PC-9 (cell line): ENCODE data around the gene PPP1R16B. TPM values are rescaled to one million over a fixed set of nuclear protein-coding genes. Genes with fewer than 3 reads are reported as not detected.

Source experiments
- BruUV-seq: library from RNA; stranded (reverse); fragments of 400-500 nt; replicated peaks from 2 replicates; lab custom pipeline; 2021; lab: Mats Ljungman, UMichigan
- CTCF ChIA-PET: fragments of 300-600 bp; sonication (Branson Sonifier 250); formaldehyde crosslinking; loops from one replicate; lab custom pipeline; 2022; ENCODE audit warnings: antibody characterized with exemption; lab: Charles Lee
- POLR2A ChIA-PET: fragments of 300-600 bp; sonication (Branson Sonifier 250); formaldehyde crosslinking; loops from one replicate; lab custom pipeline; 2022; ENCODE audit warnings: antibody characterized with exemption; ENCODE audit not compliant: unreplicated experiment; lab: Charles Lee
- DNase-seq, 2 experiments: peaks; one replicate each; pipeline versions ENCODE4 v3.0.0 to v3.0.0-alpha.2; 2015 to 2022; ENCODE audit warnings: mixed read lengths in 1 of 2
- H2AFZ ChIP-seq: fragments of 200-600 bp; sonication (generic); 2 replicates; pipeline ENCODE4 v1.8.1; 2017; ENCODE audit warnings: antibody characterized with exemption
- H3F3A ChIP-seq: fragments of 200-600 bp; sonication (generic); 2 replicates; pipeline ENCODE4 v1.8.1; 2017; ENCODE audit warnings: antibody characterized with exemption, mild to moderate bottlenecking, low read depth; ENCODE audit not compliant: insufficient read depth
- H3K27ac ChIP-seq: fragments of 200-600 bp; sonication (generic); 2 replicates; pipeline ENCODE4 v1.6.1; 2016; ENCODE audit warnings: mixed run types
- H3K27me3 ChIP-seq: fragments of 200-600 bp; sonication (generic); 2 replicates; pipeline ENCODE4 v1.6.1; 2016; ENCODE audit warnings: low read depth, mixed run types; ENCODE audit not compliant: insufficient read depth
- H3K36me3 ChIP-seq: fragments of 200-600 bp; sonication (generic); 2 replicates; pipeline ENCODE4 v1.6.1; 2016; ENCODE audit warnings: low read depth, mixed run types
- H3K4me1 ChIP-seq: fragments of 200-600 bp; sonication (generic); replicated peaks from 2 replicates; pipeline ENCODE4 v1.6.1; 2016; ENCODE audit warnings: mixed run types; ENCODE audit not compliant: insufficient read depth
- H3K4me2 ChIP-seq: fragments of 200-600 bp; sonication (generic); 2 replicates; pipeline ENCODE4 v1.6.1; 2017; ENCODE audit warnings: mixed run types
- H3K4me3 ChIP-seq: fragments of 200-600 bp; sonication (generic); 2 replicates; pipeline ENCODE4 v1.6.1; 2016; ENCODE audit warnings: mixed run types
- H3K79me2 ChIP-seq: fragments of 200-600 bp; sonication (generic); 2 replicates; pipeline ENCODE4 v1.6.1; 2017; ENCODE audit warnings: low read depth, mixed run types
- H3K9me2 ChIP-seq: fragments of 200-600 bp; sonication (generic); 2 replicates; pipeline ENCODE4 v1.8.1; 2017; ENCODE audit warnings: mild to moderate bottlenecking; ENCODE audit not compliant: insufficient read depth
- H3K9me3 ChIP-seq: fragments of 200-600 bp; sonication (generic); 2 replicates; pipeline ENCODE4 v1.8.1; 2016; ENCODE audit warnings: low read depth; ENCODE audit not compliant: insufficient read depth
- H4K20me1 ChIP-seq: fragments of 200-600 bp; sonication (generic); 2 replicates; pipeline ENCODE4 v1.8.1; 2017; ENCODE audit not compliant: insufficient read depth
- EZH2 ChIP-seq: fragments of 200-600 bp; sonication (generic); IDR thresholded peaks from 2 replicates; pipeline ENCODE4 v1.8.0; 2017; ENCODE audit warnings: antibody characterized with exemption, low read depth
- intact Hi-C: fragments of 100-400 bp; cut with micrococcal nuclease; formaldehyde crosslinking; loops from one replicate; pipeline ENCODE4 v1.10.0; 2022; ENCODE audit not compliant: unreplicated experiment
- total RNA-seq: library from RNA; stranded (reverse); gene quantifications from 2 replicates; pipeline ENCODE4 v1.2.3, GENCODE V29; 2021
- TF ChIP-seq, protein P1 (sequence below): fragments of 200-600 bp; sonication (generic); conservative IDR thresholded peaks from 2 replicates; pipeline ENCODE4 v1.6.1; 2017; ENCODE audit warnings: mixed run types, antibody characterized with exemption, mild to moderate bottlenecking, moderate library complexity

The PPP1R16B gene
- total RNA-seq, 1 experiment from 2014 or later = not detected

DNA sequence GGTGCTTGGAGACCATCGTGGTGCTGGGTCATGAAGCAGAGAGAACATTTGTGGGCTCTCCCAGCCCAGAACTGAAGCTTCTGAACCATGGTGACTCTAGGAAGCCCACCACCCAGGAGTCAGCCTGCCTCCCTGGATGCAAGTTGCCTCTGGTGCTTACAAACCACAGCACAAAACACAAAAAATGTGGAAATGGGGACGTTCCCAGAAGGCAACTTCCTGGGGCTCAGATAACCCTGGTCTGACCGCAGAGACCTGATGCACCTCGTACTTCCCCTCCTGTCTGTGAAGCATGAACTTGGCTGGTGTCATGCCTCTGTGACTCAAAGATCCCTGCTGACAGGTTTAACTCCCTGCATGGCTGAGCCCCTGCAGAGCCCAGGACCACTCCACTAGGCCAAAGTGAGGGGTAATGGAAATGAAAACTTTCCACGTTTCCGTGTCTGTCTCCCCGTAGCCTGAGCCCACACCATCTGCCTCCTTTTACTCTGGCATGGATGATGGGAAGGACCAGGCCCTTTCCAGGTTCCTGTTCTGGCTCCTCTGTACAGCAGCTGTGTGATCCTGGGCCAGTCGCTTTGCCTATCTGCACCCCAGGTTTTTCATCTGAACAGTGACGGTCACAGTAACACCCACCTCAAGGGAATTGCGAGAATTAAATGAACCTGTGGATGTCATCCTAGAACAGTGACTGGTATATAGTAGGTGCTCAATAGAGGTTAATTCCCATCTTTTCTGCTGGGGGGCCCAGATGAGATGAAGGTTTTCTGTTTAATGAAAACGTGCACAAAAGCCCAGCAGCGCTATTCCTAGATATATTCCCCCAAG lies 57.7 kb downstream of the PPP1R16B start:
- intact Hi-C loops = no loop called here
- Histone ChIP-seq H2AFZ (no peak overlapping the region), H3K9me3 (no peaks in the 10 kb centered on the region), H3K4me2 (no peak overlapping the region), H3K27ac (no peak overlapping the region), H3K9me2 (no peaks in the 10 kb centered on the region), H4K20me1 (no peaks in the 10 kb centered on the region), H3K4me3 (no peak overlapping the region), H3K4me1 (no peaks in the 10 kb centered on the region), H3F3A (no peaks in the 10 kb centered on the region), H3K27me3 (peaks cover 1% of the 10 kb centered on the region; the same call in 1 of the 2 replicates), H3K79me2 (no peaks in the 10 kb centered on the region), H3K36me3 (no peaks in the 10 kb centered on the region)
- CTCF ChIA-PET = no interaction called here
- POLR2A ChIA-PET = no interaction called here
- no TSS peak for BruUV-seq
- DNase-seq = no peak
- TF ChIP-seq, protein P1, sequence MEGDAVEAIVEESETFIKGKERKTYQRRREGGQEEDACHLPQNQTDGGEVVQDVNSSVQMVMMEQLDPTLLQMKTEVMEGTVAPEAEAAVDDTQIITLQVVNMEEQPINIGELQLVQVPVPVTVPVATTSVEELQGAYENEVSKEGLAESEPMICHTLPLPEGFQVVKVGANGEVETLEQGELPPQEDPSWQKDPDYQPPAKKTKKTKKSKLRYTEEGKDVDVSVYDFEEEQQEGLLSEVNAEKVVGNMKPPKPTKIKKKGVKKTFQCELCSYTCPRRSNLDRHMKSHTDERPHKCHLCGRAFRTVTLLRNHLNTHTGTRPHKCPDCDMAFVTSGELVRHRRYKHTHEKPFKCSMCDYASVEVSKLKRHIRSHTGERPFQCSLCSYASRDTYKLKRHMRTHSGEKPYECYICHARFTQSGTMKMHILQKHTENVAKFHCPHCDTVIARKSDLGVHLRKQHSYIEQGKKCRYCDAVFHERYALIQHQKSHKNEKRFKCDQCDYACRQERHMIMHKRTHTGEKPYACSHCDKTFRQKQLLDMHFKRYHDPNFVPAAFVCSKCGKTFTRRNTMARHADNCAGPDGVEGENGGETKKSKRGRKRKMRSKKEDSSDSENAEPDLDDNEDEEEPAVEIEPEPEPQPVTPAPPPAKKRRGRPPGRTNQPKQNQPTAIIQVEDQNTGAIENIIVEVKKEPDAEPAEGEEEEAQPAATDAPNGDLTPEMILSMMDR = no peak
- no peak for TF ChIP-seq EZH2

DNA sequence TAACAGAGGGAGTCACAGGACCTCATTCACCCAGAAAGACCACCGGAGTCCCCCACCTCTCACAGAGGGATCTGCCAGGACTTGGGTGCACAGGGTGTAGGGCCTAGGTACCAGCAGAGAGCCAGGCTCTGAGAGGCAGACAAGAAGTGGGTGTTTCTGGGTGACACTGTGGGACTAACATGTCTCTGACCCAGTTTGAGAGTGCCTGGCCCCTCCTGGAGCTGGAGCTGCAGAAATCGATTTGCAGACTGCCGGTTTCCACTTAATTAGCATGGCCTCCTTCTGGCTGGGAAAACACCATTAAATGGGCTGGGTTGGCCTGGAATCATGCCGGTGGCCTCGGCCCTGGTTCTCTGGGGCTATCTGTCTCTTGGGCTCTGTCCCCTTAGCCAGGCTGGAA lies 59.2 kb downstream of the PPP1R16B start:
- no peaks in the 10 kb centered on the region for H3K9me2 ChIP-seq
- H3K36me3 ChIP-seq = no peaks in the 10 kb centered on the region
- no peak for DNase-seq
- ChIA-PET CTCF (no interaction called here), POLR2A (interaction anchor here (0.7 kb wide), 1 partner anchor 10 kb away, joined by 5 read pairs; no protein-coding TSS in a partner anchor)
- BruUV-seq = no TSS peak
- no peak overlapping the region for H3K4me3 ChIP-seq
- H3K4me2 ChIP-seq = no peak overlapping the region
- H3K9me3 ChIP-seq = no peaks in the 10 kb centered on the region
- H2AFZ ChIP-seq = no peak overlapping the region
- TF ChIP-seq, protein P1 = no peak
- no peak for TF ChIP-seq EZH2
- H3K27ac ChIP-seq = no peak overlapping the region
- H3K4me1 ChIP-seq = peaks cover 5% of the 10 kb centered on the region; the same call in 1 of the 2 replicates
- H3K79me2 ChIP-seq = no peaks in the 10 kb centered on the region
- intact Hi-C loops = no loop called here
- H3F3A ChIP-seq = peaks cover 4% of the 10 kb centered on the region; the same call in 1 of the 2 replicates
- H3K27me3 ChIP-seq = no peaks in the 10 kb centered on the region
- H4K20me1 ChIP-seq = no peaks in the 10 kb centered on the region

GRCh38 chr20:38866265-38867061 lies 61.0 kb downstream of the PPP1R16B start:
- TF ChIP-seq, protein P1 = no peak
- TF ChIP-seq EZH2 = no peak
- Histone ChIP-seq H3K4me3 (no peak overlapping the region), H3K9me3 (no peaks in the 10 kb centered on the region), H3K36me3 (no peaks in the 10 kb centered on the region), H3K4me2 (no peak overlapping the region), H3K79me2 (no peaks in the 10 kb centered on the region), H3K4me1 (peaks cover 22% of the 10 kb centered on the region), H2AFZ (no peak overlapping the region), H3K9me2 (no peaks in the 10 kb centered on the region), H3F3A (peaks cover 20% of the 10 kb centered on the region), H3K27me3 (no peaks in the 10 kb centered on the region), H4K20me1 (no peaks in the 10 kb centered on the region), H3K27ac (no peak overlapping the region)
- intact Hi-C loops = no loop called here
- no TSS peak for BruUV-seq
- POLR2A ChIA-PET = no interaction called here
- DNase-seq = no peak
- CTCF ChIA-PET = no interaction called here
